NT2/D1 (cell line): ENCODE results near the gene B3GNT3.

Experiments
- SUZ12 ChIP-seq: IDR thresholded peaks from 2 replicates; pipeline ENCODE4 v1.6.1; 2011; ENCODE audit not compliant: insufficient read length, insufficient read depth; ENCODE audit errors: extremely low read depth
- YY1 ChIP-seq: IDR thresholded peaks from 2 replicates; pipeline ENCODE4 v1.6.1; 2011; ENCODE audit not compliant: insufficient read length, insufficient read depth
- ZNF274 ChIP-seq: IDR thresholded peaks from 2 replicates; pipeline ENCODE4 v1.6.1; 2011; ENCODE audit warnings: mild to moderate bottlenecking, low read depth, low read length

GRCh38 chr19:17848595-17849292, 53.8 kb downstream of the B3GNT3 start:
- TF ChIP-seq SUZ12 (no peak), ZNF274 (no peak), YY1 (no peak)
